CD14-positive monocyte (primary cell): Measurements from ENCODE around the gene QRICH2. TPM values are rescaled to one million over a fixed set of nuclear protein-coding genes. Genes with fewer than 3 reads are reported as not detected.

ENCODE experiments used
- DNase-seq, 3 donors: peaks; one replicate each; pipeline ENCODE4 v3.0.0-alpha.2; 2011 to 2022
- H2AFZ ChIP-seq: 2 replicates; pipeline ENCODE4 v1.6.0; 2012; ENCODE audit warnings: mild to moderate bottlenecking, low read depth, low read length, inconsistent platforms; ENCODE audit not compliant: insufficient read depth, poor library complexity, severe bottlenecking
- H3K27ac ChIP-seq, 2 donors: 1 replicate in 1 of 2; 2 replicates in 1 of 2; pipeline ENCODE4 v1.5.1; 2012 to 2013; ENCODE audit warnings: low read length in 2 of 2, control low read depth in 1 of 2, inconsistent platforms in 1 of 2, low read depth in 1 of 2, mild to moderate bottlenecking in 1 of 2
- H3K27me3 ChIP-seq, 2 donors: one replicate each; pipeline versions ENCODE4 v1.6.0 to v1.6.1; 2011 to 2013; ENCODE audit warnings: low read length in 2 of 2; ENCODE audit not compliant: control insufficient read depth in 2 of 2, insufficient read depth in 2 of 2
- H3K36me3 ChIP-seq, 2 donors: replicated peaks in 1 of 2; 1 replicate in 1 of 2; 2 replicates in 1 of 2; pipeline versions ENCODE4 v1.5.1 to v1.6.1; 2012 to 2013; ENCODE audit warnings: low read length in 2 of 2, control low read depth in 1 of 2, inconsistent platforms in 1 of 2, mild to moderate bottlenecking in 1 of 2; ENCODE audit not compliant: insufficient read depth in 2 of 2, control insufficient read depth in 1 of 2
- H3K4me1 ChIP-seq, 2 donors: 1 replicate in 1 of 2; 2 replicates in 1 of 2; pipeline versions ENCODE4 v1.5.1 to v1.6.1; 2012 to 2013; ENCODE audit warnings: low read length in 2 of 2, control low read depth in 1 of 2, inconsistent platforms in 1 of 2, mild to moderate bottlenecking in 1 of 2, moderate library complexity in 1 of 2; ENCODE audit not compliant: insufficient read depth in 2 of 2, control insufficient read depth in 1 of 2
- H3K4me2 ChIP-seq: replicated peaks from 2 replicates; pipeline ENCODE3; 2012; ENCODE audit warnings: low read length, moderate library complexity, mild to moderate bottlenecking; ENCODE audit not compliant: poor library complexity, severe bottlenecking; ENCODE audit errors: extremely low read depth
- H3K4me3 ChIP-seq, 3 experiments: fragments of 200-600 bp in 1 of 3; sonication (generic) in 1 of 3; replicated peaks in 1 of 3; 1 replicate in 2 of 3; 2 replicates in 1 of 3; pipeline ENCODE4 v1.5.1; 2011 to 2013; ENCODE audit warnings: low read length in 3 of 3, mild to moderate bottlenecking in 3 of 3, control low read depth in 2 of 3, low read depth in 2 of 3, inconsistent platforms in 1 of 3, moderate library complexity in 1 of 3
- H3K79me2 ChIP-seq: 2 replicates; pipeline ENCODE4 v1.6.0; 2012; ENCODE audit warnings: mild to moderate bottlenecking, control low read depth, inconsistent platforms, low read length, moderate library complexity; ENCODE audit not compliant: insufficient read depth
- H3K9ac ChIP-seq: 2 replicates; pipeline ENCODE4 v1.6.0; 2017; ENCODE audit warnings: low read length, mild to moderate bottlenecking; ENCODE audit not compliant: insufficient read depth, poor library complexity, severe bottlenecking
- H3K9me3 ChIP-seq, 2 donors: replicated peaks in 1 of 2; 1 replicate in 1 of 2; 2 replicates in 1 of 2; pipeline versions ENCODE4 v1.5.1 to v1.6.1; 2012 to 2013; ENCODE audit warnings: low read length in 2 of 2, control low read depth in 1 of 2; ENCODE audit not compliant: control insufficient read depth in 1 of 2, insufficient read depth in 1 of 2
- H4K20me1 ChIP-seq: 2 replicates; pipeline ENCODE4 v1.6.0; 2012; ENCODE audit warnings: mild to moderate bottlenecking, low read length, control low read depth, moderate library complexity; ENCODE audit not compliant: insufficient read depth
- H3K27ac Mint-ChIP-seq, 7 donors: one replicate each; pipeline ENCODE4 v1.8.0; 2020; ENCODE audit warnings: mild to moderate bottlenecking in 7 of 7, mixed read lengths in 7 of 7, moderate library complexity in 6 of 7, inconsistent platforms in 2 of 7
- H3K27me3 Mint-ChIP-seq, 3 donors: one replicate each; pipeline ENCODE4 v1.8.0; 2021 to 2022; ENCODE audit warnings: low read depth in 3 of 3, mild to moderate bottlenecking in 3 of 3, mixed read lengths in 3 of 3, moderate library complexity in 3 of 3, inconsistent platforms in 1 of 3
- H3K36me3 Mint-ChIP-seq, 2 donors: one replicate each; pipeline ENCODE4 v1.8.0; 2020; ENCODE audit warnings: mixed read lengths in 2 of 2, inconsistent platforms in 1 of 2, mild to moderate bottlenecking in 1 of 2
- H3K4me1 Mint-ChIP-seq: one replicate; pipeline ENCODE4 v1.8.0; 2020; ENCODE audit warnings: mild to moderate bottlenecking, mixed read lengths
- H3K4me3 Mint-ChIP-seq, 2 donors: one replicate each; pipeline ENCODE4 v1.8.0; 2020; ENCODE audit warnings: mild to moderate bottlenecking in 2 of 2, mixed read lengths in 2 of 2, moderate library complexity in 1 of 2
- H3K9me3 Mint-ChIP-seq, 7 donors: one replicate each; pipeline ENCODE4 v1.8.0; 2020 to 2022; ENCODE audit warnings: mixed read lengths in 7 of 7, mild to moderate bottlenecking in 6 of 7, moderate library complexity in 6 of 7, inconsistent platforms in 2 of 7
- CTCF ChIP-seq: fragments of 200-600 bp; IDR thresholded peaks from one replicate; pipeline ENCODE4 v1.8.0; 2022; ENCODE audit warnings: antibody characterized with exemption, mild to moderate bottlenecking
- WGBS: methylation state at CpG from one replicate; pipeline ENCODE4 v1.1.5; 2013; ENCODE audit warnings: missing lambda C conversion rate; ENCODE audit not compliant: insufficient coverage; 5-methylcytosine and 5-hydroxymethylcytosine counted together
- intact Hi-C, 2 donors: fragments of 100-400 bp; cut with micrococcal nuclease; formaldehyde crosslinking; loops; one replicate each; pipeline versions ENCODE4 v1.15.0 to v1.15.1; 2023
- polyA plus RNA-seq, 3 donors: library from polyadenylated mRNA; depleted of rRNA in 1 of 3; unstranded in 2 of 3; stranded (reverse) in 1 of 3; fragments of 300-500 nt in 2 of 3; fragments of >200 nt in 1 of 3; fragmentation: Illumina TruSeq in 2 of 3; gene quantifications; 1 replicate in 2 of 3; 2 replicates in 1 of 3; pipeline ENCODE4 v1.2.3, GENCODE V29; 2012 to 2021

Gene QRICH2
- polyA plus RNA-seq, 3 donors, result 0.04 to 1.9 TPM; not detected in 1

GRCh38 chr17:76281573-76282371, 26.3 kb downstream of the QRICH2 start:
- Histone ChIP-seq H3K4me1 (no peaks in the 10 kb centered on the region), H3K9ac (no peak overlapping the region), H3K27ac (no peak overlapping the region), H3K27me3 (no peaks in the 10 kb centered on the region), H3K36me3 (no peaks in the 10 kb centered on the region), H3K79me2 (no peaks in the 10 kb centered on the region), H3K9me3 (no peaks in the 10 kb centered on the region), H3K4me3 (no peak overlapping the region), H2AFZ (no peak overlapping the region), H3K4me2 (no peak overlapping the region), H4K20me1 (no peaks in the 10 kb centered on the region)
- no peaks in the 10 kb centered on the region for H3K9me3 Mint-ChIP-seq
- peaks cover 2% of the 10 kb centered on the region for H3K4me1 Mint-ChIP-seq
- H3K36me3 Mint-ChIP-seq, result no peaks in the 10 kb centered on the region
- peaks cover 2 to 5% (median 3%) of the 10 kb centered on the region in 3 donors for H3K27me3 Mint-ChIP-seq
- no peak for TF ChIP-seq CTCF
- intact Hi-C loops, result no loop called here
- no peak for DNase-seq
- WGBS, result 97% methylated on average over 23 of the region's 23 CpGs
- H3K27ac Mint-ChIP-seq, result no peak overlapping the region
- H3K4me3 Mint-ChIP-seq, result no peak overlapping the region

- no peaks in the 10 kb centered on the region for H3K9me3 Mint-ChIP-seq
- peaks cover 3 to 5% (median 5%) of the 10 kb centered on the region in 3 donors for H3K27me3 Mint-ChIP-seq
- Histone ChIP-seq H4K20me1 (no peaks in the 10 kb centered on the region), H3K27me3 (no peaks in the 10 kb centered on the region), H3K36me3 (no peaks in the 10 kb centered on the region), H3K4me1 (no peaks in the 10 kb centered on the region), H3K27ac (no peak overlapping the region), H3K9me3 (no peaks in the 10 kb centered on the region), H2AFZ (no peak overlapping the region), H3K4me2 (no peak overlapping the region), H3K79me2 (no peaks in the 10 kb centered on the region), H3K9ac (no peak overlapping the region), H3K4me3 (no peak overlapping the region)
- TF ChIP-seq CTCF, result no peak
- DNase-seq, result no peak
- WGBS, result 97% methylated on average over 12 of the region's 15 CpGs
- H3K36me3 Mint-ChIP-seq, result no peaks in the 10 kb centered on the region
- no peak overlapping the region for H3K27ac Mint-ChIP-seq
- H3K4me1 Mint-ChIP-seq, result peaks cover 5% of the 10 kb centered on the region
- H3K4me3 Mint-ChIP-seq, result no peak overlapping the region
- intact Hi-C loops, result no loop called here
Observed at GRCh38 chr17:76280650-76281049, 27.4 kb downstream of the QRICH2 start.
